SKM-1 (cell line): ENCODE measurements around the gene RHOG.
"Not testable (repeated sequence)": the region's sequence is repeated elsewhere in the genome, so short reads cannot be mapped to it uniquely, and the experiment has no call there.

Experiments used
- DNase-seq: peaks from one replicate; lab custom pipeline; 2025; ENCODE audit not compliant: unreplicated experiment; lab: John Stamatoyannopoulos, UW

The RHOG gene

DNA sequence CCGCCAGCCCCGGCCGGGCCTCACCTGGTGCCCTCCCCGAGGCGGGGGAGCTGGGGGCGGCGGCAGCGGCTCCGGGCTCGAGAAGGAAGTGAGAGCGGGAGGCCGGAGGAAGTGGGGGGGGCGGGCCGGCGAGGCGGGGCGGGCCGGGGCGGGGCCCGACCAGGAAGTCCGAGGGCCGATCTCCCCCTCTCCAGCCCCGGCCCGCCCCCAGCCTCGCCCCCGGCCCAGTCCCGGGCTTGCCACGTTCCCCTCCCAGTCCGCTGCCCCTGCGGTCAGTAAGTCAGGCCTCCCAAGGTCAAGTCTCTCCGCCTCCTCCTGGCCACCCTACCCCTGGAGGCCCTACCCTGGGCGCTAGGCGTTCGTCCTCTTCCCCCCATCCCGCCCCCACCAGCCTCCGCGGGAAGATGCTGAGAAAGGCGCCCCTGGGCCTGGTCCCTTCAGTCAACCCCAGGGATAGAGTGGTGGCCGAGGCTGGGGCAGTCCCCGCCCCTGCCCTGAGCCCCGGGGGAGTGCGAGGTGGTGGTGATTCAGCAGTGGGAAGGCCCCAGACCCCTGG lies at the start of gene RHOG:
RHOG (minus strand) TSS at position 90 of the 556 bp plus-strand sequence. CDS start 12,821 bp downstream, outside the sequence.
- peak; percentile 85 for DNase-seq

- no peak for DNase-seq
Observed at GRCh38 chr11:3890014-3890413, 49.3 kb upstream of the RHOG start.

DNA sequence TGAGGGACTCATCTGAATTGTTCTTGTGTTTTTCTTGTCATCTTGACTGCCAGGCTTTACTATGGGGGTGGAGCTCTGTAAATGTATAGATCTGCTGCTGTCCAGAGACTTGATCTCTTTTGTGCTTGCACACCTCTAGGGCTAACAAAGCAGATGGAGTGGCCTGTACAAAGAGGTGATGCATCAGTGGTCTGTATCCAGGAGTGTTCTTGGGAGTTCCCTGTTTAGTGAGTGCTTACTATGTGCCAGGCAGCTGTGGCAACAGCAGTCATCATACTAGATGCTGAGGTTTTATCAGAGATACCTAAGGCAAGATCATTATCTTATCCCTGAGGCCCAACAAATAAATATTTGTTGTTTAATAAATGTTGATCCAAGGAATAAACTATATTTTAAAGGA lies 48.1 kb upstream of the RHOG start:
- no peak for DNase-seq

GRCh38 chr11:3886985-3887384 lies 46.2 kb upstream of the RHOG start:
- no peak for DNase-seq

- DNase-seq = no peak
Observed at GRCh38 chr11:3885855-3886254, 45.1 kb upstream of the RHOG start.

DNA sequence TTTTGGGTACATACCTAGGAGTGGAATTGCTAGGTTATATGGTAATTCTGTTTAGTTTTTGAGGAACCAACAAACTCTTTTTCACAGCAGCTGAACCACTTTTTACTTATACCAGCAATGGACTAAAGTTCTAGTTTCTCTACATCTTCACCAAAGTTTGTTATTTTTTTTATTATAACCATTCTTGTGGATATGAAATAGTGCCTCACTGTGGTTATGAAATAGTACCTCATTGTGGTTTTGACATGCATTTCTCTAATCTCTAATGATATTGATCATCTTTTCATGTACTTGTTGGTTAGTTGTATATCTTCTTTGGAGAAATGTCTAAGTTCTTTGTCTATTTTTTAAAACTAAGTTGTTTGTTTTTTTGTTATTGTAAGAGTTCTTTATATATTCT lies 41.9 kb upstream of the RHOG start:
- no peak for DNase-seq

DNA sequence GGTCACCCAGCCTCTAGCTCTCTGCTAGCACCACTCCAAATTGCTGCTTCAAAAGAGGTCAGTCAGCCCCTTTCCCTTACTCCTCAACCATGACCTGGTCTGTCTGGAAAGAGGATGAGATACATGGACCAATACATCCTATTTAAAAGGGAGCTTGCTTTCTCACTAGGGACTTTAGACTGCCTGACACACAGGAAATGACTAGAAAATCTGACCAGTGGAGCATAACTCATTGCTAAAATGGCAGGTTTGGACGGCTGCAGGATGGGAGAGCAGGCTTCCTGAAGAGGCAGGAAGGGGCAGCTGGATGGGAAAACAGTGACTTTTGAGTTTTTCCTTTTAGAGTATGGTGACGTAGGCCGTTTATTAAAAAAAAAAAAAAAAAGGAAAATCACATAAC lies 40.0 kb upstream of the RHOG start:
- no peak for DNase-seq

DNA sequence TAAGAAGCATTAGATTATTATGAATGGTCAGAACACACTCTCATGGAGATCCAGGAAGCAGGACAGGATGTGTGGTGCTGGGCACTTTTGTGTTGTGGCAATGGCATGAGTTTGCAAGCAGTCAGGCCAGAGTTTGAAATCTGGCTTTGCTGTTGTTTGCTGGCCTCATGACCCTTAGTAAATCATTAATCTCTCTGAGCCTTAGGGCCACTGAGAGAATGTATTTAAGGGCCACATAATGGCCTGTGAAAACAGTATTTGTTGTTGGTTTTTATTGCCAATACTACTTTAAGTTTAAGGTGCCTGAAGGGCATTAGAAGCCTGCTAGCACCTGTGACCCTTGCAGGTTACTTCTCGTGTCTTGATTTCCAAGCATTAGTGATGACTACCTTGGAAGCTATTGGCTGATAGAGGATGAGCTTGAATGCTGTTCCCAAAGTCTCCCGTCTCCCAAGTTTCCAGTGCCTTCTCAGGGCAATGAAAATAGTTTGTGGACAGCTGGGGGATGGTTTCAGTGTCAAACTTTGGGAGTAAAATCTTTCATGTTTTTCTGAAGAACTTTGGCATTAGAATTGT lies 39.3 kb upstream of the RHOG start:
- no peak for DNase-seq

DNA sequence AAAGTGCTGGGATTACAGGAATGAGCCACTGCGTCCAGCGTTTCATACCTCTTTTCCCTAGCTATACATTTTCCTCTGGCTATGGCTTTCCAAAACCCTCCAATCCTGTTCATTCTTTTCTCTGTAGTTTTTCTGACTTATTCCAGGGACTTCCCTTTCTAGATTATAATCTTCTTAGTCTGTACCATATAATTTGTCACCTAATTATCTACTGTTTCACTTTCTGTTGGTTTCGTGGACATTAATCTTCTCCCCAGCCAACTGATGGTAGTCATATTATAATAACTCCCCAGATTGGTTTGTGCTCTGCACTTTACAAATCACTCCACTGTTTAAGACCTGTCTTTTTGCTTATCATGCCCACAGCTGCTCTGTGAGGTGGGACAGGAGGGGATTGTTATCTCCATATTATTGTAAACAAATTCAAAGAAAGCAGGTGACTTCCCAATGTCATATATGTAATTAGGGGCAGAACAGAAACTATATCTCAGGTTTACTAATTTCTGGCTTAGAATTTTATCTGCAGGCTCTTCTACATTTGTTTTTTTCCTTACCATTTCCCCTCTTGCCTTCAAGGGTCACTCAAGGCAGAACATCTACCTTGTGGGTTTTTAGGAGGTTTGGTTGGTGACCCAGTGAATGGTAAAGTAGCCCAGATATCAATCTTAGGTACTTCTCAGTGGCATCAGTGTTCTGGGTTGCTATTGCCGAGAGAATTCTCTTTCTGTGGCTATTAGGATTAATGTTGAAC lies 38.6 kb upstream of the RHOG start:
- no peak for DNase-seq

DNA sequence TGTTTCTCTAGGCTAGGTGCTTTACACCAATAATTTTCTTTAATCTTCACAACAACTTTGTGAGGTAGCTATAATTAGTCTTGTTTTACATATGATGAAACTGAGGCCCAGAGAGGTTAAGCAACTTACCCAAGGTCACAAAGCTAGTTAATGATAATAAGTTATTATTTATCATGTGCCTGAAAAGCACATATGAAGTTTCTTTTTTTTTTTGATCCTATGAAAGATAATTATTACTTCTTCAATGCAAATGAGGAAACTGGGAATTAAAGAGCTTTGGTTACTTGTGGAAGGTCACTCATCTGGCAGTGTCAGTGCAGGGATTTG lies 37.5 kb upstream of the RHOG start:
- no peak for DNase-seq

DNA sequence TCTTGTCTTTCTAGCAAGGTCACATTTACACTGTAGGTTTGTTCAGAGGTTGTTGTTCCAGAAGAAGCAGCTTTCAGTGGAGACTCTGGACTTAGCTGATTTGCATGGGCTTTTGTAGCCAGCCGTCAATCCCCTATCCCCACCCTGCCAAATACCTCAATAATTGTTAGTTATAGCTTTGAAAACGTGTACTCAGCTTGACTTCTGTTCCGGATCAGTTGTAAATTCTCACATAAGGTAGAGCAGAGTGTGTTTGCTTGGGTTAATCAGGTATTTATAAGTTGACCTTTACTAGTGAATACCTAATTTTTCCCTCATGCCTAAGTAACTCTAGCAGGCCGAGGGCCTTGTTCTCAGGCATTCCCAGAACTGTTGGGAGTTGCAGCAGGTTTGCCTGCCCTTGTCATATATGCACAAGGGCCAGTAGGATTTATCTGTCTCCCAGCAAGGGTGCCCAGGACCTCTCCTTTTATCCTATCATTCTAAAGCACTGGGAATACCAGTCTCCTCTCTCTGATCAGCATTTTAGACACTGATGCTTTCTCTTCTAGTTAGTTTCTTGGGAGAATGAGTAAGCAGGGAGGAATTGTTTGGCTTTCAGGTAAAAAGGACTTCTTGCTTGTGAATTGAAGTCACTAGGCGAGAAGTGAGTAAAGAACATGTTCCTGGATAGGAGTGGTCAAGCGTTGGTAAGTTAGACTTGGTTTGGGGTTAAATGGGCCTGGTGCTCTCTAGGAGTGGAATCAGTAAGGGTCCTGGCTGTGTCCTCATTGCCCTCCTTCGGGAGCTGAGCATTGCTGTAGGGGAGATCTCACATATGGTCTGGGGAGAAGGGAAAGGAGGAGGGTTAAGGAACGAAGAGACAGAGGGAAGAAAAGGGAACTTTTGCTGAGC lies 36.9 kb upstream of the RHOG start:
- DNase-seq = no peak

GRCh38 chr11:3876613-3877012 lies 35.9 kb upstream of the RHOG start:
- no peak for DNase-seq

DNA sequence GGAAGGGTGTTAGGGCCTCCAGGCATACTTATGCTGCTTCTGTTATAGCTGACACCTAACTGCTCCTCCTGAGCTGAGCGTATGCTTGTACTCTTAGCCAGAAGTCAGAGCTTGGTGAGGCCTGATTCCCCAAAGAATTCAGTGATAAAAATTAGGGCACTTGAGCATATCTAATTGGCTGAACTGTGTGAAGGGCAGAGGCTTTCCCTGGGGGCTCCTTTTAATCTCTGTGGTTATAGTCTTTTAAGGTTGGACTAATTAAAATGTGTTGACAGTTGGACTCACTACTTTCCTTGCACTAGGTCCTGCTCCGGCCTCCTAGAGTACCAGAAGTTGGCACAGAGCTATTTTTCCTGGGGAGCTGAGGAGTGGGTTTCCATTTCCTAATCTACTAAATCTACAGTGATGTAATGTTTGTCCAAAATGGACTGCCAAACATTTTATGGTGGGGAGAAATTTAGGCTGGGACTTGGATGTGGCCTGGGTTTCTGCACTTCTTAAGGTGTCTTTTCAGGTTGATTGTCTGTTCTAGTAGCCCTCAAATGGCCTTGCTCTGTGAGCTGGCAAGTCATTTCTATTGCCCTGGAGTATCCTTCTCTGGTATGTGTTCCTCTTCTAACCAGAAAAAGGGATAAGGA lies 33.1 kb upstream of the RHOG start:
- no peak for DNase-seq

DNA sequence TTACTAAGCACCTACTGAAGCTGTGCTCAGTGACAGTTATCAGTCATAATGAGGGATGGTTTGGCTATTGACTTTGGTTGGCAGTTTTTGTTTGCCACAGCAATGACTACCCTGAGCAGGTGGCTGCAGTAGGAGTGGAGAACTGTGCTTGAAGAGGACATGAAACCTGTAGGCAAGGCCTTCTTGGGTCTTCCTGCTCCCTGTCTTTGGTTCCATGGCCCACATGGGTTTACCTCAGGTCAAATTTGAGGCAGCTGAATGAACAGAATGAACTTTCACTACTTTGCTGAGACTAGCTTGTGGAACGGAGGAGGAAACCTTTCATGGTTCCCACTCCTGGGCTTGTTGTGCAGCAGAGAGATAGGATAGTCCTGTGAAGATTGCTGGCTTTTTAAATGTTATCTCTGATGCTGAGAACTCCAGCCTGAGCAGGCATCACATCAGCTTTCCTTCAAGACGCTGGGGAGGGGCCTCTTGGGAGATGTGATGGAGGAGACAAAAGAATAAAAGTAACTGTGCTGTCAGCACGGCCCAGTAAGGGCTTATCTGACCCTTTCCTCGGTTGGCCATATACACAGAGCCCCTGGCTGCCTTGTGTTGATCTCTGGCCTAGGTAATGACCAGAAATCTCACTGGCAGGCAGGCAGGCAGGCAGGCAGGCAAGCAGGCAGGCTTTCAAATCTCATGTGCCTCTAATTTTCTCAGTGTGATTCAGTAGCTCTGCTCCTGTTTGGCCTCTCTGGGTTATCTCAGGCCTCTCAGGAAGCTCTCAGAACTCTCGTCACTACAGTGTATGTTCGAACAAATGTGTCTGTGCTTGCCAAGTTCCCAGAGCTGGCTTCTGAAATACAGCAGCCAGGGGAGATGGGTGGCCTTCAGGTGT lies 26.7 kb upstream of the RHOG start:
- DNase-seq = no peak

DNA sequence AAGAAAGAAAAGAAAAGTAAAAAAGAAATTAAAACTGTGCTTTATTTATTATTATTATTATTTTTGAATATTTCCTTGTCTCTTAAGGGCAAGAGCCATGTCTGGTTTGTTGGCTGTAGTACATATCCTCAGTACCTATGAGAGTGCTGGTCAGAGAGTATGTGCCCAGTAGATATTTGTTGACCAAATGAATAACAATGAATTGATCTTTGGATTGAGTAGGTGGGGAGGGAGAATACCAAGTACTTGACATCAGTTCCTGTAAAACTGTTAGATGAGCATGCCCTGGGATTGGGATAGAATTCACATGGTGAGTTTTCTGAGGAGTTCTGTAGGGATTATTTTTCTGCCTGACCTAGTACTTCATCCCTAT lies 26.1 kb upstream of the RHOG start:
- no peak for DNase-seq

GRCh38 chr11:3866206-3866605 lies 25.4 kb upstream of the RHOG start:
- DNase-seq = peak; percentile 26

DNA sequence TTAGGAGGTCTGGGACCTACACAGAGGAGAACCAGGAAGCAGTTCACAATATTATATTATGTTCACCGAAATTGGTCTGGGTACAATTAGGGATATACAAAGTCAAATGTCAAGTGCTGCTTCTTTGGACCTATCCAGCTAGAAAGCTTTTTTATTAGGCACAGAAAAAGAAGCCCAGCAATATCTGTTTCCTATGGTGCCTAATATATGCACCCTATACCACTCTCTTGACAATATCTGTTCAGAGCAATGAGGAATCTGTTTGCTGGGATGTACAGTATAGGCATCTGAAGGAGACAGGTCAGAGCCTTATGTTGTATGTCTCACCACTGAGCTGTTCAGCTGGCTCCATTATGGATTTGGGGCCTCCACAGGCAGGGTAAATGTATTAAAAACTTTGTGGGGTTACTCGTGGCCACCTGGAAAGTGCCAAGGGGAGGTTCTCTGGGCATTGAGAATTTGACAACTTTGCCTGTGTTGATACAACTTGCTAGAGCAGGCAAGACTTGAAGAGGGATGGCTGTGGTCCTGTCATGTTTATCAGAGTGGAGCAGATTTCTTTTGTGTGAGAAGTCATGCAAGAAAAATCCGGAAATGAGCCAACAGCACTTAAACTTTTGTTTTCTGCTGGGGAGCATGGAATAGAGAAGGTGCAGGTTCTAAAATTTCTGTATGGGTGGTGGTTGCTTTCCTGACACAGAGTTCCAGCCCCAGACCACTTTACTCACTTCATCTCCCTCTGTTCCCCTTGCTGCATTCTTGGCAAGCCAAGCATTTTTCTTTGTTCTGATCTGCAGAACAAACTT lies 24.8 kb upstream of the RHOG start:
- no peak for DNase-seq

GRCh38 chr11:3861683-3862082 lies 20.9 kb upstream of the RHOG start:
- peak; percentile 52 for DNase-seq

DNA sequence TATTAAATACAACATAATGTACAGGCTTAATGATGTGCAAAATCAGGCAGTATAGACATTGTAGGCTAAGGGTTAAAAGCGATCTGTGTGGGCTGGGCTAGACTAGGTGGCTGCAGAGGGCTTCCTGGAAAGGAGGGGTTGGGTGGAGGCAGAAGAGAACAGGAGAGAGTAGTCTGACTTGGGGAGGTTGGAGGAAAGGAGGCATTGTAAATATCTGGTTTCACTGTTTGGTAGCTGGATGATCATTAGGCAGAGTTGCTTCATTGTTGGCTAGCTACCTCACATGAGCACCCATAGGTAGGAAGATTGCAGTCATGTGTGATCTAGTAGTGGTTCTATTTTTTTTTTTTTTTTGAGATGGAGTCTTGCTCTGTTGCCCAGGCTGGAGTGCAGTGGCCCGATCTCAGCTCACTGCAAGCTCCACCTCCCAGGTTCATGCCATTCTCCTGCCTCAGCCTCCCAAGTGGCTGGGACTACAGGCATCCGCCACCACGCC lies 20.2 kb upstream of the RHOG start:
- DNase-seq = not testable (repeated sequence)
